ENCODE measurements around the gene KLHL3. TPM values are rescaled to one million over a fixed set of nuclear protein-coding genes. Genes with fewer than 3 reads are reported as not detected.

Gene KLHL3
- total RNA-seq, 2 donors from 2014 or later = 3.3 to 5.7 TPM

DNA sequence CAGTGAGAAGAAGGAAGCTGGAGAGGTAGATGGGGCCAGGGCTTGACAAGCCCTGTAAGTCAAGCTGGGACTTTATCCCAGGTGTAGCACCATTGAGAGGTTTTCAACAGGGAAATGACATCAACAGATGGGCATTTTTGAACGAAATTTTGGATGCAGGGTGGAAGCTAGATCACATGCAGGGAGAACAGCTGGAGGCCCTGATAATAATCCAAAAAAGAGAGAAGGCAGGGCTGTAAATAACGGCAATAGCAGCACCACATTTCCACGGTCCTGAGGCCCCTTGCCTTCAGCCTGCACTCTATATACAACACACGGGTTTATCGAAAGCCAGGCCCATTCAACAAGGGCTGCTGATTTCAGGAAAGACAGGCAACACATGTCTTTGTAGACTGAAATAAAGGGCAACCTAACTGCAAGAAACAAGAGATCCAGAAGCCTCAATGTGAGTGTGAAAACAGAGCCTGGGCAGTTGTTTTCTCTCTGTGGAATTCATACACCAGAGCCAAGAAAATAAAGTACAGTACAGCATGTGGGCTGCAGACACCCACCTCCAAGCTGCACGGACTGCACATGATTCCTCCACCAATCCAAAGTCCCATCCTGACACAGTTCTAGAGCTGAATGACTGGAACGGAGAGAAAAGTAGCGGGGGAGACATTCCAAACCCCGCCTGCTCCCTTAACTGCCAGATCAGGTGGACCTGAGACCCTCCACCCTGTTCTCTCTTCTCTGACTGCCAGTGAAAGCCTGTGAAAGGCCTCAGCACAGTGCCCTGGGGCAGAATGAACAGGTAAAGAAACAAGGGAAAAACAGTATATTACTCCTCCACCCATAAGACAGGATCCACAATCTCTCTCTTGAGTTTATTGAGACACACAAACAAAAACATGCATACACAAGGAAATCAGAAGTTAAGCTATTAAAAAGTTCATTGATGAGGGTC lies 36.3 kb downstream of the KLHL3 start:
- WGBS, 2 donors = 63 to 77% methylated on average over 9 of the region's 9 CpGs
- TF ChIP-seq, protein P1, sequence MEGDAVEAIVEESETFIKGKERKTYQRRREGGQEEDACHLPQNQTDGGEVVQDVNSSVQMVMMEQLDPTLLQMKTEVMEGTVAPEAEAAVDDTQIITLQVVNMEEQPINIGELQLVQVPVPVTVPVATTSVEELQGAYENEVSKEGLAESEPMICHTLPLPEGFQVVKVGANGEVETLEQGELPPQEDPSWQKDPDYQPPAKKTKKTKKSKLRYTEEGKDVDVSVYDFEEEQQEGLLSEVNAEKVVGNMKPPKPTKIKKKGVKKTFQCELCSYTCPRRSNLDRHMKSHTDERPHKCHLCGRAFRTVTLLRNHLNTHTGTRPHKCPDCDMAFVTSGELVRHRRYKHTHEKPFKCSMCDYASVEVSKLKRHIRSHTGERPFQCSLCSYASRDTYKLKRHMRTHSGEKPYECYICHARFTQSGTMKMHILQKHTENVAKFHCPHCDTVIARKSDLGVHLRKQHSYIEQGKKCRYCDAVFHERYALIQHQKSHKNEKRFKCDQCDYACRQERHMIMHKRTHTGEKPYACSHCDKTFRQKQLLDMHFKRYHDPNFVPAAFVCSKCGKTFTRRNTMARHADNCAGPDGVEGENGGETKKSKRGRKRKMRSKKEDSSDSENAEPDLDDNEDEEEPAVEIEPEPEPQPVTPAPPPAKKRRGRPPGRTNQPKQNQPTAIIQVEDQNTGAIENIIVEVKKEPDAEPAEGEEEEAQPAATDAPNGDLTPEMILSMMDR (IDR thresholded peaks at IDR 0.05) = no peak
- TF ChIP-seq POLR2A (IDR thresholded peaks at IDR 0.05) = no peak
- Histone ChIP-seq H3K27ac (no peak overlapping the region), H3K4me3 (no peak overlapping the region), H3K27me3 (no peaks in the 10 kb centered on the region), H3K36me3 (replicated peaks in 1 of 2; ENCODE audit: insufficient read depth in 1 of 2, low read depth in 2 of 2) (no peaks in the 10 kb centered on the region), H3K9me3 (no peaks in the 10 kb centered on the region), H3K4me1 (no peaks in the 10 kb centered on the region)
- DNase-seq (no peak), ATAC-seq (no peak)
- intact Hi-C loops (cut with DNase I) = no loop called here

DNA sequence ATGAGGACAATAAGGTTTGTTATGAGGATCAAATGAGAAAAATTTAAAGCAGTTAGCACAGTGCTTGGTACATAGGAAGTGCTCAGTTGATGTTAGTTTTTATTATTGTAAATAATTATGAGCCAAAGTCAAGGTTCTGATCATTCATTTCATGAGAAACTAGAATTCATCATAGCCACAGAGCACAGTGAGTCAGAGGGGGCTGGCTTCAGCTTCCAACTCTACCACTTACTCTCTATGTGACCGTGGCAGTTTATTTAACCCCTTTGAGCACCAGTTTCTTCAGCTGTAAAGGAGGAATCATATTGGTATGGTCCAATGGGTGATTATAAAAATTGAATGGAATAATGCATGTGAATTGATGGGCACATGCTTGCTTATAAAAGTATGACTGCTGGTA lies 39.4 kb downstream of the KLHL3 start:
- no peak for ATAC-seq
- H3K27ac ChIP-seq = no peak overlapping the region

GRCh38 chr5:137695651-137696428 lies 40.0 kb downstream of the KLHL3 start:
- 74 to 81% methylated on average over 4 of the region's 4 CpGs for WGBS, 2 donors
- DNase-seq (no peak), ATAC-seq (no peak)
- Histone ChIP-seq H3K36me3 (replicated peaks in 1 of 2; ENCODE audit: insufficient read depth in 1 of 2, low read depth in 2 of 2) (no peaks in the 10 kb centered on the region), H3K27me3 (no peaks in the 10 kb centered on the region), H3K27ac (no peak overlapping the region), H3K4me3 (no peak overlapping the region), H3K4me1 (peaks cover 10% of the 10 kb centered on the region), H3K9me3 (no peaks in the 10 kb centered on the region)
- intact Hi-C loops (cut with DNase I) = no loop called here
- TF ChIP-seq, protein P1 (IDR thresholded peaks at IDR 0.05) = no peak
- TF ChIP-seq POLR2A (IDR thresholded peaks at IDR 0.05) = no peak

More for the DNA sequence above, 39.4 kb downstream of the KLHL3 start:
- TF ChIP-seq, protein P1 (IDR thresholded peaks at IDR 0.05) = no peak
- TF ChIP-seq POLR2A (IDR thresholded peaks at IDR 0.05) = no peak
- H3K36me3 ChIP-seq (replicated peaks in 1 of 2; ENCODE audit: insufficient read depth in 1 of 2, low read depth in 2 of 2) = no peaks in the 10 kb centered on the region
- intact Hi-C loops (cut with DNase I) = no loop called here
- H3K9me3 ChIP-seq = no peaks in the 10 kb centered on the region
- 0 to 10% methylated on average over 1 of the region's 1 CpG for WGBS, 2 donors
- H3K4me1 ChIP-seq = peaks cover 10% of the 10 kb centered on the region
- no peak for DNase-seq
- no peak overlapping the region for H3K4me3 ChIP-seq
- no peaks in the 10 kb centered on the region for H3K27me3 ChIP-seq

DNA sequence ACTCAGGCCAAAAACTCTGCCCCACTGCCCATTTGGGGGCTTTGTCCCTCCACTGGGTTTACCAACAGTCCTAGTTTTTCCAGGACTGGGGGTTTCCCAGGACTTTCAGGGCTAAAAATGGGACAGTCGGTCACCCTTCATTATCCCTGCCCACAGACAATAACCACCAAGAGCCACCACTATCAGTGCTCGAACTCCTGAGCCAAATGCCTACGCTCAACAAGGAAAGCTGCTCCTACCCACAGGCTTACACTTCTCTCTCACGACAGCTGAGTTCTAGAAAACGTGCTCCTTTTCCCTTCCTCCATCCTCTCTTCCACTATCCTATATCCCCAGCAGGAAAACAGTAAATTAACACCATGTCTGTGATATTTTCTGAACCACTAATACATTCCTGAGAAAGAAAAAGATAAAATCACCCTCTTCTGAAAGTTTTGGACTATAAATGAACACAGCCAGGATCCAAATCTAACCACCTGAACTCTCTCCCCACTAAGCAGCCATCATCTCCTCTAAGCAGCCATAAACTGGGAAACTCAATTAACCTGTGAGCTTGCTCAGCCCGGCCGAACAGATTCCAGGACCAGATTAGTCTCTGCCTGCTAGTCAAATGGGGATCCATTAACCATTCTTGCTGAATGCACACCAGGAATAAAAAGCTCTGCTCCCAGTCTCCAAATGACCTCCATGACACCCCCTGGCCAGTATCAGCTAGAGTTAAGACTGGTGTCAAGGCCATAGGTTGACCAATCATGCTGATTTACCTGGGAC lies 41.8 kb downstream of the KLHL3 start:
- WGBS, 2 donors = 91 to 92% methylated on average over 7 of the region's 7 CpGs
- peaks cover 10% of the 10 kb centered on the region for H3K4me1 ChIP-seq
- no peak overlapping the region for H3K4me3 ChIP-seq
- ATAC-seq (no peak), DNase-seq (no peak)
- H3K27me3 ChIP-seq = no peaks in the 10 kb centered on the region
- no peak for TF ChIP-seq POLR2A (IDR thresholded peaks at IDR 0.05)
- TF ChIP-seq, protein P1 (IDR thresholded peaks at IDR 0.05) = no peak
- H3K36me3 ChIP-seq (replicated peaks in 1 of 2; ENCODE audit: insufficient read depth in 1 of 2, low read depth in 2 of 2) = no peaks in the 10 kb centered on the region
- no peak overlapping the region for H3K27ac ChIP-seq
- intact Hi-C loops (cut with DNase I) = no loop called here
- H3K9me3 ChIP-seq = no peaks in the 10 kb centered on the region

Measured in body of pancreas (tissue), 4 donors.